Spleen (tissue), 7 donors: ENCODE measurements around the gene NOP14.

Experiments used
- POLR2A ChIP-seq, 3 donors: fragments of 450-650 bp; IDR thresholded peaks; one replicate each; pipeline ENCODE4 v1.5.1; 2017; ENCODE audit warnings: antibody characterized with exemption in 3 of 3, mild to moderate bottlenecking in 1 of 3
- POLR2AphosphoS5 ChIP-seq, 3 donors: sonication (generic); formaldehyde crosslinking; IDR thresholded peaks; one replicate each; pipeline ENCODE4 v1.5.1; 2017; ENCODE audit warnings: antibody characterized with exemption in 3 of 3
- TF ChIP-seq, protein P1 (sequence below), 11 experiments: fragments of 200-600 bp in 7 of 11; fragments of 450-650 bp in 4 of 11; sonication (generic) in 4 of 11; IDR thresholded peaks in 8 of 11; conservative IDR thresholded peaks in 3 of 11; 1 replicate in 7 of 11; 2 replicates in 4 of 11; pipeline versions ENCODE4 v1.4.0 to v1.8.0; 2016 to 2021; ENCODE audit warnings: antibody characterized with exemption in 11 of 11, inconsistent platforms in 4 of 11, mild to moderate bottlenecking in 1 of 11
- donor health status: DM: no; HTN: no; CAD: no; lungs with moderate emphysema.
- donor health status: DM: no; HTN: no; CAD: no.
- donor health status: DM: no; HTN: no; CAD: no.

DNA sequence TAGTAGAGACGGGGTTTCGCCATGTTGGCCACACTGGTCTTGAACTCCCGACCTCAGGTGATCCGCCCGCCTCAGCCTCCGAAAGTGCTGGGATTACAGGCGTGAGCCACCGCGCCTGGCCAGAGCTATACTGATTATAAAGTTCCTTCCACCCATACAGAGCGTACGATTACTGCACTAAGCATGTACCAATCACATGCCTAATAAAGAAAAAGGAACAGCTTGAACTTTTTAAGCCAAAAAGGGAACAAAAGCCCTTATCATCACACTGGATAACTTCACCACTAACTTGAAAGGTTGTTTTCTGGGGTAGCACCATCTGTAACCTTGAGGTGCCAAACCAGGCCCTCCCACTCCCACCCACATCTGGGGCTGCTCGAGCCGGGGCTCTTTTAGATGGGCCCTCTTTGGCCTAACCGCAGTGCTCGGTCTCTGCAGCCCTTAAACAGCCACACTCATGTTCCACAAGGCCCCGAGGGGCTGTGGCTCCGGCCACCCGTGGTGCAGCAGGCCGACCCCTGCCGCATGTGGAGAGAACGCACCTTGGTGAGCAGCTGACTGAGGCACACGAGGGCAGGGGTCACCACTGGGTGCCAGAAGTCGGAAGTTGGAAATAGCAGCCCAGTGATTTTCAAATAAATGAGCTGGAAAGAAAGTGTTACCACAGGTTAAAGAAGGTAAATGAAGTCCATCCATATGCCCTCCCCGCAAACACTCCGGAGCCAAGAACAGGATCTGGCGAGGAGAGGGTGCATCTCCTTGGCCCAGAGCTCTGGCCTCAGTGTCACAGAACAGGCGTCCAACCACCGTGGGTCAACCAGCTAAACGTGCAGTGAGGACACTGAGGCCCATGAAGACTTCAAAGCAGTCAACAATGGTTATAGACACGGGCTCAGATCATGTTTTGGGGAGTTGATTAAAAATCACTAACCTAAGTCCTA lies 18.4 kb downstream of the NOP14 start:
- TF ChIP-seq, protein P1, sequence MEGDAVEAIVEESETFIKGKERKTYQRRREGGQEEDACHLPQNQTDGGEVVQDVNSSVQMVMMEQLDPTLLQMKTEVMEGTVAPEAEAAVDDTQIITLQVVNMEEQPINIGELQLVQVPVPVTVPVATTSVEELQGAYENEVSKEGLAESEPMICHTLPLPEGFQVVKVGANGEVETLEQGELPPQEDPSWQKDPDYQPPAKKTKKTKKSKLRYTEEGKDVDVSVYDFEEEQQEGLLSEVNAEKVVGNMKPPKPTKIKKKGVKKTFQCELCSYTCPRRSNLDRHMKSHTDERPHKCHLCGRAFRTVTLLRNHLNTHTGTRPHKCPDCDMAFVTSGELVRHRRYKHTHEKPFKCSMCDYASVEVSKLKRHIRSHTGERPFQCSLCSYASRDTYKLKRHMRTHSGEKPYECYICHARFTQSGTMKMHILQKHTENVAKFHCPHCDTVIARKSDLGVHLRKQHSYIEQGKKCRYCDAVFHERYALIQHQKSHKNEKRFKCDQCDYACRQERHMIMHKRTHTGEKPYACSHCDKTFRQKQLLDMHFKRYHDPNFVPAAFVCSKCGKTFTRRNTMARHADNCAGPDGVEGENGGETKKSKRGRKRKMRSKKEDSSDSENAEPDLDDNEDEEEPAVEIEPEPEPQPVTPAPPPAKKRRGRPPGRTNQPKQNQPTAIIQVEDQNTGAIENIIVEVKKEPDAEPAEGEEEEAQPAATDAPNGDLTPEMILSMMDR (IDR thresholded peaks at IDR 0.05 in 8 of 11, conservative IDR thresholded peaks at IDR 0.05 in 3 of 11): no peak
- TF ChIP-seq POLR2A (IDR thresholded peaks at IDR 0.05) (no peak), POLR2AphosphoS5 (IDR thresholded peaks at IDR 0.05) (peak in 1 of 3 donors; percentile 63)
